Measurements from ENCODE around the gene LIPK.
"Not testable (repeated sequence)": the region's sequence is repeated elsewhere in the genome, so short reads cannot be mapped to it uniquely, and the experiment has no call there.

Gene LIPK, protein sequence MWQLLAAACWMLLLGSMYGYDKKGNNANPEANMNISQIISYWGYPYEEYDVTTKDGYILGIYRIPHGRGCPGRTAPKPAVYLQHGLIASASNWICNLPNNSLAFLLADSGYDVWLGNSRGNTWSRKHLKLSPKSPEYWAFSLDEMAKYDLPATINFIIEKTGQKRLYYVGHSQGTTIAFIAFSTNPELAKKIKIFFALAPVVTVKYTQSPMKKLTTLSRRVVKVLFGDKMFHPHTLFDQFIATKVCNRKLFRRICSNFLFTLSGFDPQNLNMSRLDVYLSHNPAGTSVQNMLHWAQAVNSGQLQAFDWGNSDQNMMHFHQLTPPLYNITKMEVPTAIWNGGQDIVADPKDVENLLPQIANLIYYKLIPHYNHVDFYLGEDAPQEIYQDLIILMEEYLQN

DNA sequence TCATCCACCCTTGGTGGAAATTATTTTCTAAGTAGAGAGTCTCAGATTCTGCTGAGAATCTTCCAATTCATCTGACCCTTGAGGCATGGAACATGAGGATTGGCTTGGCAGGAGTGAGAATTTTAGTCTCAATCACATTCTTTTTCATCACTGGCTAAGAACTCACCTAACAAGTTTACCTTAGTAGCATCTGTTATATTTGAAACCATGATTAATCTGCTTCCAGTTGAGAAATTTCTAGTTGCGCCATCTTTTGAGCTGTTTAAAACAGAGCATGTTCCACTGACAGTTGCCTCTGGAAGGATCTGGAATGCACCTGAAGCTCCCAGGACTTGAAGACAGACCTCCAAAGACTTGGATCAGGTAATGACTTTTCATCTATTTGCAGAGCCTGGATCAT, at the start of gene LIPK:
TSS of gene LIPK (plus strand) at position 292 of the 400 bp plus-strand sequence. CDS start 18,295 bp downstream, outside the sequence.
- DNase-seq (ENCODE audit: low spot score): no peak

DNA sequence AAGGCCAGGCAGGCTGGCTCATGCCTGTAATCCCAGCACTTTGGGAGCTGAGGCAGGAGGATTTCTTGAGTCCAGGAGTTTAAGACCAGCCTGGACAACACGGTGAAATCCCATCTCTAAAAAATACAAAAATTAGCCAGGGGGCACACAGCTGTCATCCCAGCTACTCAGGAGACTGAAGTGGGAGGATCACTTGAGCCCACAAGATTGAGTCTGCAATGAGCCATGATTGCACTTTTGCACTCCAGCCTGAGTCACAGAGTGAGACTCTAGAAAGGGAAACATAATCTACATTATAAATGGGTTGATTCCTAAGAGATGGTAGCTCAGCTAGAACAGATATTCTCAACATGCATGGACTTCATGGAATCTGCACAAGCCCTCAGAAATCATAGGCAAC, 48.1 kb upstream of the LIPK start:
- no peak for DNase-seq (ENCODE audit: low spot score)

DNA sequence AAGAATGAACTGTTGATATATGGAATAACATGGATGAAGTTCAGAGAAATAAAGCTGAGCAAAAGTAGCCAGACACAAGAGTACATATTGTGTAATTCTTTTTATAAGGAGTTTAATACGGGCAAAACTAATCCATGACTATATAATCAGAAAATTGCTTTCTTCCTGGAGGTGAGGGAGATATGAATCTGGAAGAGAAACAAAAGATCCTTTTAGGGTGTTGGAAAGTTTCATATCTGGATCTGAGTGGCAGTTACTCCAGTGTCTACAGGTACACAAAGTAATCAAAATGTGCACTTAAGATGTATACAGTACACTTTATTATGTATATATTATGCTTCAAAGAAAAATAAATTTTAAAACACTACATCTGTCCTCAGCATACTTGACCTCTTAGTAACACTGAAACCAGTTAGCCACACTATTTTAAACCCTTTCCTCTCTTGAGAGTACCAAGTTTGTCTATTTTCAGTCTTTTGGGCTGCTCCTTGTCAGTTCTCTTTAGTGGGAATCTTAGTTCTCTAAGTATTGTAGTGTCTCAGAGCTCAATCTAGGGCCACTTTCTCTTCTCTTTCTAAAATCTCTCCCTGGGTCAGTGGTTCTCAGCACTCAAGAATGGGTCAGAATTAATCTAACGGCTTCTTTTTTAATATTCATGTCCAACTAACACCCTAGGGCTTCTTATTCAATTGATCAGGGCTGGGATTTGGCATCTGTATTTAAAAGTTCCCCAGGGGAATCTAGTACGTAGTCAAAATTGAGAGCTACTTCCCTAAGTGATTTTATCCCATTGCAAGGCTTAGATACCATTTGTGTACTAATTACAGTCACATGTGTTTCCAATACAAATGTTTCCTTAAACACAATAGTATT, 46.1 kb upstream of the LIPK start:
- peak; percentile 17 for DNase-seq (ENCODE audit: low spot score)

DNA sequence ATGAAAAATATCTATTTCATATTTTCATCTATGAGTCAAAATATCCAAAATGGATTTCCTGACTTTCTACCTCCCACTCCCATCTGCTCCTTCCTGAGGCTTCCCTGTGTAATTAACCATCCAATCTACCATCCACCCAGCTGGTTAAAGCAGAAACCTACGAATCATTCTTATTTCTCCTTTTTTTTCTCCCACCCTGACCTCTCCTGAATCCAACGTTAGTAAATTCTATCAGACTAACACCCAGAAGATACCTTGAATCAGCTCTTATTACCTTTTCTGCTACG, 45.5 kb upstream of the LIPK start:
- no peak for DNase-seq (ENCODE audit: low spot score)

DNA sequence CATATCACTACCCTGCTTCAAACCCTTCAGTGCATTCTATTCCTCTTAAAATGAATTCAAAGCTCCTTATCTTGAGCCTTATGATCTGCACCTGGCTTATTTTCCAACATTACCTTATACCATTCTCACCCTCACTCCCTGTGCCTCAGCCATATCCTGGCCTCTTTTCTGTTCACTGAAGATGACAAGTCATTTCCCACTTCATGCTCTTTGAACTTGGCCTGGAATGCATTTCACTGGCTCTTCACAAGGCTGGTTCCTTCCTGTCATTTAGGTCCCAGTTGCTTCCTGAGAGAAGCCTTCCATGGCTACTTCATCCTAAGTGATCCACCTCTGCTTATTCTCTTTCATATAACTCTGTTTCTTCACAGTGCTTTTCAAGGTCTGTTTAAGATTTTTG, 45.0 kb upstream of the LIPK start:
- no peak for DNase-seq (ENCODE audit: low spot score)

DNA sequence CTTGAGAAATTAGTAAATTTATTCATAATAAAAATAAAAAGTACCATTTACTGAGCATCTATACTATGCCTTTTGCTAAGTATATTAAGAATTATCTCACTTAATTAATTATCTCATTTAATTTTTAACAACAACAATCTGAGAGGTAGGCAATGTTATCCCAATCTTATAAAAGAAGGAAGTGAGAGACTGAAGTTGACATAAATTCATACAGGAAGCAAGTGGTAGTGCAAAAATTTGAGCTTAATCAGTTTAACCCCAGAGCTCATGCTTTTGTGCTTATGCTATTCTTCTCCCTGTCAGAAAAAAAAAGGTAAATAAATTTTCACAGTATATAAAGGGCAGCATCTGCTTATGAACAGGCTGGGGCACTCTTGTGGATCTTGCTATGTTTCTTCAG, 44.5 kb upstream of the LIPK start:
- no peak for DNase-seq (ENCODE audit: low spot score)

DNA sequence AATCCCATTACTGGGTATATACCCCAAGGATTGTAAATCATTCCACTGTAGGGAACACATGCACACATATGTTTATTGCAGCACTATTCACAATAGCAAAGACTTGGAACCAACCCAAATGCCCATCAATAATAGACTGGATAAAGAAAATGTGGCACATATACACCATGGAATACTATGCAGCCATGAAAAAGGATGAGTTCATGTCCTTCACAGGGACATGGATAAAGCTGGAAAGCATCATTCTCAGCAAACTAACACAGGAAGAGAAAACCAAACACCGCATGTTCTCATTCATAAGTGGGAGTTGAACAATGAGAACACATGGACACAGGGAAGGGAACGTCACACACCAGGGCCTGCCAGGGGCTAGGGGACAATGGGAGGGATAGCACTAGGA, 42.9 kb upstream of the LIPK start:
- DNase-seq (ENCODE audit: low spot score): not testable (repeated sequence)

DNA sequence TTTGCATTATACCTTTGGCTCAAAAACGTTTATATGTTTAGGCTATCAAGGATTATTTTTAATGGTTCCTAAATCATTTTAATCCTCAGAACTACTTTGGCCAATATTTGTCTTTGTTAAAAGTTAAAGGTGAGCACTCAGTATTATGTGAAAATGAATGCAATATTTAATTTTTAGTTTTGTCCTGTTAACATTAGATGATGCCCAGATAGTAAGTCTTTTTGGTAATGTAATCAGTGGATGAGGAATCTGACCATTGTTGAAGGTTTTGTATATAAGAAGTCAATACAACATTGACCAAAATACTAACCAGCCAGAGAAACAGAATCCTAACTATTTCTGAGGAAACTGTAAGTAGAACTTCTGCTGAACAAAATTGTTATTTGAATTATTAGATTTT, 41.9 kb upstream of the LIPK start, which contains the start of gene LIPF:
TSS of gene LIPF (plus strand) at position 301 of the 400 bp plus-strand sequence. CDS start 2,856 bp downstream, outside the sequence.
- no peak for DNase-seq (ENCODE audit: low spot score)

DNA sequence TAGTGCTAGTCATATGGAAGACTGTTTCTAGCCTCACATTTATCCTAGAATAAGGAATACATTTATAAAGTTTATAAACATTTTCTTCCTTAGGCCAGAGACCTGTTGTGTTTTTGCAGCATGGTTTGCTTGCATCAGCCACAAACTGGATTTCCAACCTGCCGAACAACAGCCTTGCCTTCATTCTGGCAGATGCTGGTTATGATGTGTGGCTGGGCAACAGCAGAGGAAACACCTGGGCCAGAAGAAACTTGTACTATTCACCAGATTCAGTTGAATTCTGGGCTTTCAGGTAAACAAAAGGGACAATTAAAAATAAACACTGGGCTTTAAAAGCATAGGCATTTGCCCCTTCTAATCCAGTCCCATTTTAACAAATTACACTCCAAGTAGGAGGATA, 37.6 kb upstream of the LIPK start:
- DNase-seq (ENCODE audit: low spot score): no peak

DNA sequence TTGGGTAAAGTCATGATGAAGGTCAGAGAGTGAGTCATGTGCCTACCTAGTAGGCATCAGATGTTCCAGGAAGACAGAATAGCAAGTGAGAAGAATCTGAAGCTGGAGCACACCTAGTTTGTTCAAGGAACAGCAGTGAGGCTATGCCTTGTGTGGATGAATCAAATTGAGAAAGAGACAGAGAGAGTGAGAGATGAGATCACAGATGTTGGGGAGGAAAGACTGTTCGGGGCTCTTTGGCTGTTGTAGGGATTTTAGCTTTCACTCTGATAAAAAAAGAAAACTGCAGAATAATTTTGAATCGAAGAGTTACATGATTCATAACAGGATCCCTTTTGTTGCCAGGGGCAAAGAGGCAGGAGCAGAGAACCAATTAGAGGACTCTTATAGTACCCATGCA, 35.6 kb upstream of the LIPK start:
- no peak for DNase-seq (ENCODE audit: low spot score)

DNA sequence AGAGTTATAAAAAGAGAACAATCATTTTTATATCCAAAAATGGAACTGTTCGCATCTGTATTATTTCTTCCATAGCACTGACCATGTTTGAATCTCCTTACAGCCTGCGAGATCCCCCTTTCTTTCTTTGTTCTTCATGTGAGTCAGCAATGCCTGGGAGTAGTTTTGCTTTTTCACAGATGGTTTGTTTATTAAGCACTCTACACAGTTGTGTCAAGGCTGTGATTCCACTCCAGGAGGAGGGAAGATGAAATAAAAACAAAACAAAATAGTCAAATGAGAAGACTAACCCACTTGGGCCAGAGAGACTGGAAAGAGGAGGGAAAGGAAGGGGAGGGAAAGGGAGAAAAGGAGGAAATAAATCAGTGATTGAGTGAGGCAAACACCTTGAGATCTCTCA, 34.0 kb upstream of the LIPK start:
- no peak for DNase-seq (ENCODE audit: low spot score)

DNA sequence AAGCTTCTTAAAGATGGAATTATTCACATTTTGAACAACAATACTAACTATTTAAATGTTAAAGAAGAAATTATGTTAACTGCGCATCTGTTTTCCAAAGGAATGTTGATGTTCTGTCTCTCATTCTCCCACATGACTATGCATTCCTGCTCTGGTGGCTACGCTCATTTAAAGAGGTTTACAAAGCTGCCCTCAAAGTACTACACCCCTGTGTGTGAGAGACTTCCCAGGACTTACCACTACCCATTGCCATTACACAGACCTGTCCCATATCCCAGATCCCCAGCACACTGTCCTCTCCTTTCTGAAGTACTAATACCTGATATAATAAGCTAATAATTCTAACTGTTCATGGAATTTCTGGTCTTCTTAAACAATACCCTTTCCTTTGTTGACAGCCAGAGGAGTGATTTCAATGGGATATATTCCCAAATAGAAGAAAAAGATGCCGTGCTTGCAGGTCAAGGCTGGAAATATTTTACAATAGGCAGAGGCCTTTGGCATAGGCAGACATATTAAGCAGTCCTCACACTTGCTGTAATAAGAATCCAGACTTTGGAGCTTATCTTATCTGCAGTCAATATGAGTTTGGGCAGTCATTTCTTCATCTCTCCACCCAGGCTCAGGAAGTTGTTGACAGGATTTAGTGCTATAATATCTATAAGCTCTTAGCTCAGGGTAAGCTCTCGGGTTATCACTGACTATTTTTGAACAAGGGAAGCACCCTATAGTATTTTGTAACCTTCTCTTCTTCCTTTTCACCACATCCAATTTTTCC, 29.6 kb upstream of the LIPK start:
- no peak for DNase-seq (ENCODE audit: low spot score)

DNA sequence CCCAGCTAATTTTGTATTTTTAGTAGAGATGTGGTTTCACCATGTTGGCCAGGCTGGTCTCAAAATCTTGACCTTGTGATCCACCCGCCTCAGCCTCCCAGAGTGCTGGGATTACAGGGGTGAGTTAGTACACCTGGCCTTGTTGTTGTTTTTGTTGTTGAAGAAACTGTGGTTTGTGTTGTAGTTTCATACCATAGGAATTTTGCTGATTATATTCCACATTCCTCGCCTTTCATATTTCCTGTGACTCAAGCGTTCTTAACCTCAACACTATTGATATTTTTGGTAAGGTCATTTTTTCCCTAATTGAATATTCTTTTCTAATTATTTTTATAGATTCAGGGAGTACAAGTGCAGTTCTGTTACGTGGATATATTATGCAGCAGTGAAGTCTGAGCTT, 25.1 kb upstream of the LIPK start:
- DNase-seq (ENCODE audit: low spot score): no peak

DNA sequence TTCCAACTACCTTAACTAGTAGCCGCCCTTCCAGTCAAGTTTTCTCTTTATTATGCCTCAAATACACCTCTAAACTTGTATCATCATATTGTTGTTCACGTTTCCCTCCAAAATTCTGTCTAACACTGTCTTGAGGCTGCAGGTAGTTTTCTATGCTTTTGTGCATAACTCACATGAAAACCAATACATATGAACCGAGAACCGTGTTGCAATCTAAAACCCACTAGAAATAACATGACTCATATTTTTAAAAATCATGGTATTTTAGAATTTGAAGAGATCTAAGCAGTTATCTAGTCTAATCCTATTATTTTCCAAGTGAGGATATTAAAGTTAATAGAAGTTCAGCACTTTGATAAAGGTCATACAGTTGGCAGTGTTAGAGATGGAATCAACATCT, 23.6 kb upstream of the LIPK start:
- DNase-seq (ENCODE audit: low spot score): no peak

DNA sequence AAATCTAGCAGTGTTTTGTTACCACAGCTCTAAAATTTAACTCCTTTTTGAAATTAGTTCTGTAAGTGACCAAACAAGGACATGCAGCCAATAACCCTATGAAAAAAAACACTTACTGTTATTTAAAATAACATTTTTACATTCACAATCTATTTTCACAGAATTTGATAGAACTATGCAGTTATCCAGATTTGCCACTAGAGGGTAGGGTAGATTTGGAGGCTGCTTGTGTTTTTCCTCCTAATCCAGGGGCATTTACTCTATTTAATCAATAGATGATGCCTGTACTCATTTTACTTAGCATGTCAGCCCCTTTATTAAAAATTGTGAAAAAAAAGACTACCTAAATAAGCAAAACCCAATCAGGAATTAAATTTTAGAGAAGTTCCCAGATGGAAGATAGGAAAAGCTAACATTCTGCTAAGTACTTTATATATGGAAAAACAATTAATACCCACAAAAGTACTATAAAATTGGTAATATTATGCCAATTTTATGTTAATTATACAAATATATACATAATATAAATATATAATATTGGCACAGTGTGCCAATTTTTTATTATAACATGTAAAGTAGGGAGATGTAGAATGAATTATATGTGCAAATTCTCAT, 18.1 kb upstream of the LIPK start:
- DNase-seq (ENCODE audit: low spot score): peak; percentile 42

DNA sequence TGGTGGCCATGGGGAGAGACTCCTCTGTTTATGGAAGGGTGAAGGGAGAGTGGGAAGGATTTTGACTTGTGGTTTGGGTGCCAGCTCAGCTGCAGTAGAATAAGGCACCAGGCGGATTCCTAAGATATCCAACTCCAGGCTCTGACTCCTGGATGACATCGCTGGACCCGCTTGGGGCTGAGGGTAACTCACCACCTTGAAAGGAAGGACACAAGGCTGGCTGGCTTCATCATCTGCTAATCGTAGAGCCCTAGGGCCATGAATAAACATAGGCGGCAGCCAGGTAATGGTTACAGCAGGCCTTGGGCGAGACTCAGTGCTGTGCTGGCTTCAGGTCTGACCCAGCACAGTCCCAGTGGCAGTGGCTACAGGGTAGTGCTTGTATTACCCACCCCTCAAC, 16.7 kb upstream of the LIPK start:
- no peak for DNase-seq (ENCODE audit: low spot score)

DNA sequence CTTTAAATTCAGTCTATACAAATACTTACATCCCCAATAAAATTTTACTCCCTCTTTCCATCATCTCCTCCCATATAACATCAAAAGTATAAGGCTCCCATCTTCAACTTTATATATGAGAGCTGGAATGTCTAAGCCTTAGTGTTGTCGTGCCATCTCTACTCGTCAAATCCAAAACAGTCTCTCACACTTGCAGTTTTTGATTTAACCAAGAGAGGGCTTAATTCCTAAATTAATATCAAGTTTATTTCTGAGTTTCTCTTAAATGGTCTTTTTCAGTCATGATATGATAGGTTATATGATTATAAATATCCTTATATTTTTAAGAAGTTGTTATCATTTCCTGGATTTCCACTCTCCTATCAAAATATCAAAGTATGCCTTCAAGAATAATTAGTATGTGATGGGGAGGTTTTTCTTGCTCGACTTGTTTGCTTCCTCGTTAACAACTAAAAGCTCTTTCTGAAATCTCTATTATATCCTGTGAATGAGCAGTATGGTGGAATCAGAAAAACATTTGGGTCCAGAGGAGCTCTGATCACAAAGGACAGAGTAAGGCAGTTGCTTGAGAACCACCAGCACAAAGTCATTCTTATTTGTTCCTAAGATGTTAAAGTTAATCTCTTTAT, 12.5 kb upstream of the LIPK start:
- DNase-seq (ENCODE audit: low spot score): peak; percentile 17

DNA sequence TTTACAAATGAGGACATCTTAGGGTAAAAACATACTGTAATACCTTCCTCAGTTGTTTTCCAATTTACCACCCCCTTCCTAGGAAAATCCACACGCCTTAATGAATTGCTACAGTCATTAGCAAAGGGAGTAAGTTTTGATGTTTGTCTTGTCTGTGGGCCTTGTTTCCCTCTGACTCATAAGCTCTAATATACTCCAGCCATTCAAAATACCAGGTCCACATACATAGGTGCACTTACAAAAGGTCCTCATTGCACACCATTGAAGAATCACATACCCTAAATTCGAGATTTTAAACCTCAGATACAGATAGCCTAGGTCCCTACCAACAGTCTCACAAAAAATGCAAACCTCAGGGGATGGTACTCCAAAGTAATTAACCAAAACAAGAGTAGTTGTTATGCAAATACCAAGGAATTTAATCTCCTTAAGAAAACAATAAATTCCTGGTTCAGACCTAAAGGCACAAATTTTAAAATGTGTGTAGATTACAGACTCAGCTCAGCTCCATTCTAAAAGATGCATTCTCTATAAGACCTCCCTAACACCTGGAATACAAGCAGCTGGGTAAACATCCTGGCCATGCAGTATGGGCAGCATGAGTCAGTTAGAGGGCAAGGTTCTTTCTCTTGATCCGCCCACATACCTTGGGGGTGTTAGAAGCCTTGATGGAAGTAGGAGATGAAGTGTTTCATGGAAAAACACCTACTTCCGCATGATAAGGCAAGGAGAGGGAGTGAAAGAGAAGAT, 3.0 kb upstream of the LIPK start:
- DNase-seq (ENCODE audit: low spot score): no peak

DNA sequence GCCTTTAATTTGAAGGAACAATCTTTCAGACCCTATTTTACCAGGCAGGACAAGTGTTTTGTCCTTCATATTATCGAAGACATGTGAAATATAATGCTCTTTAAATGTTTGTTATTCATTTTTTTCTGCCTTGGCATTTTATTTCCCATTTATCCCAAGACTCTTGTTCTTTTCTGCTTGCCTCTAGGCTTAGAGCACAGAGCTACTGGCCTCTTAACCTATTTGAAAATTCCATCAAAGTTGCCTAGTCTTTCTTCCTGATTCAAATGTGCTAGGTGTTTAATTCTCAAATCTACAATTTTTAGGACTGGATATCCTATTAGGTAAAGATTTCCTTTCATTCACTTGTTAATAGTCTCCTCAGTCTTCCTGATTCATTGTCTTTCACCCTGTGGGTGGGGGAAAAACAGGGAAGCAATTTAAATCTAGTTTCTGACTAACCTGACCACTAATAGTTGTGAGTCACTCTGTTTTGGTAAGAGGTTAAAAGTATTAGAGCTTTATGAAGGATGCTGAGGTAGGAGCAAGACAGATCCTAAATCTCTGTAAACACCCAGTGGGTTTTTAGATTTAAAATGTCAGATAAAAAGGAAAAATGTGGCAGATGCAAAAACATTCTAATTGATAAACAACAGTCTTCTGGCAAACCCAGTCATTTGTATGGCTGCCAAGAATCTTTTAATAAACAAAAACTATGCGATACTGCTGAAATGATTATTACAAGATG, 1.5 kb downstream of the LIPK start:
- DNase-seq (ENCODE audit: low spot score): peak; percentile 36

DNA sequence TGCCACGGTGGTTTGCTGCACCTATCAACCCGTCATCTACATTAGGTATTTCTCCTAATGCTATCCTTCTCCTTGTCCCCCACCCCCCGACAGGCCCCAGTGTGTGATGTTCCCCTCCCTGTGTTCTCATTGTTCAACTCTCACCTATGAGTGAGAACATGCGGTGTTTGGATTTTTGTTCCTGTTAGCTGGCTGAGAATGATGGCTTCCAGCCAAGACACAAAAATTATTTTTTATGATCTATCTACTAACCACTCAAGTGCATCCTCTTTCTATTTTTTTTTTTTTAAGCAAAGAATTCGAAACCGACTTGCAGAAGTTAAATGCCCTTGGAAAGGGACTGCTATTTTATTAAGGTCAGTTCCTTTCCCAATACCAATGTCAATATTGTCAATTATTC, 3.3 kb downstream of the LIPK start:
- not testable (repeated sequence) for DNase-seq (ENCODE audit: low spot score)
